HEK293T (cell line): Measurements from ENCODE around the gene URM1.

Source experiments
- FOXM1 ChIP-seq: fragments of 450-650 bp; IDR thresholded peaks from 2 replicates; pipeline ENCODE4 v1.6.1; 2017; ENCODE audit warnings: mild to moderate bottlenecking, borderline replicate concordance
- PKNOX1 ChIP-seq: fragments of 450-650 bp; IDR thresholded peaks from 2 replicates; pipeline ENCODE4 v1.6.1; 2016
- SP1 ChIP-seq: fragments of 450-650 bp; IDR thresholded peaks from 2 replicates; pipeline ENCODE4 v1.6.1; 2017
- TARDBP ChIP-seq: fragments of 450-650 bp; IDR thresholded peaks from 2 replicates; pipeline ENCODE4 v1.6.1; 2016

DNA sequence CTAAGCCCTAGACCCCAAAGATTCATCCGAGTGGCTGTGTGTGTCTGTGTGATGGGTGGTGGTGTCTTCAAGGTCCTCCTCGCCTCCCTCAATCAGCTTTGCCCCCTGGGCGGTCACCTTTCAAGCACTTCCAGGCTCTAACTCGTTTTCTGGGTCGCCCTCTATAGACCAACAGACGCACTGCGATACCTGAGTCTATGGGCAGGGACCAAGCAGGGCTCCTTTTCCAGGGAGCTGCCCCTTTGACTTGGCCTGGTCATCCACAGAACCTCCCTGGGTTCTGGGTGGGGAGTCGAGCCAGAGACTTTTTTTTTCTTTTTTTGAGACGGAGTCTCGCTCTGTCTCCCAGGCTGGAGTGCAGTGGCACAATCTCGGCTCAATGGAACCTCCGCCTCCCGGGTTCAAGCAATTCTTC lies 29.7 kb upstream of the URM1 start:
- TF ChIP-seq SP1 (no peak), TARDBP (no peak), PKNOX1 (no peak), FOXM1 (no peak)
